ENCODE data around the gene CLDN14. TPM values are rescaled to one million over a fixed set of nuclear protein-coding genes. Genes with fewer than 3 reads are reported as not detected.

Gene CLDN14
- polyA plus RNA-seq, 3 donors = not detected

GRCh38 chr21:36512971-36513370, 33.0 kb upstream of the CLDN14 start:
- H3K4me3 ChIP-seq (replicated peaks in 1 of 3; ENCODE audit: low read depth in 2 of 3, low read length in 3 of 3) = no peak overlapping the region
- H3K4me1 ChIP-seq (ENCODE audit: control insufficient read depth in 1 of 2, insufficient read depth in 2 of 2, low read length in 2 of 2) = no peaks in the 10 kb centered on the region
- DNase-seq = no peak
- peaks cover 2 to 4% (median 4%) of the 10 kb centered on the region in 3 donors for H3K27me3 Mint-ChIP-seq (ENCODE audit: low read depth in 3 of 3)
- no peaks in the 10 kb centered on the region for H3K36me3 ChIP-seq (replicated peaks in 1 of 2; ENCODE audit: control insufficient read depth in 1 of 2, insufficient read depth in 2 of 2, low read length in 2 of 2)
- H3K4me2 ChIP-seq (replicated peaks; ENCODE audit: extremely low read depth, low read length, poor library complexity, severe bottlenecking) = no peak overlapping the region
- H3K27ac ChIP-seq (ENCODE audit: low read depth in 1 of 2, low read length in 2 of 2) = no peak overlapping the region
- 90% methylated on average over 2 of the region's 5 CpGs for WGBS (ENCODE audit: insufficient coverage)
- intact Hi-C loops (cut with micrococcal nuclease) = no loop called here
- H3K4me3 Mint-ChIP-seq = no peak overlapping the region
- no peaks in the 10 kb centered on the region for H3K36me3 Mint-ChIP-seq
- H3K27me3 ChIP-seq (ENCODE audit: control insufficient read depth in 2 of 2, insufficient read depth in 2 of 2, low read length in 2 of 2) = no peaks in the 10 kb centered on the region
- H3K9me3 Mint-ChIP-seq = peaks cover 0 to 1% (median 0%) of the 10 kb centered on the region in 7 donors
- H3K9ac ChIP-seq (ENCODE audit: insufficient read depth, low read length, poor library complexity, severe bottlenecking) = no peak overlapping the region
- TF ChIP-seq, protein P1, sequence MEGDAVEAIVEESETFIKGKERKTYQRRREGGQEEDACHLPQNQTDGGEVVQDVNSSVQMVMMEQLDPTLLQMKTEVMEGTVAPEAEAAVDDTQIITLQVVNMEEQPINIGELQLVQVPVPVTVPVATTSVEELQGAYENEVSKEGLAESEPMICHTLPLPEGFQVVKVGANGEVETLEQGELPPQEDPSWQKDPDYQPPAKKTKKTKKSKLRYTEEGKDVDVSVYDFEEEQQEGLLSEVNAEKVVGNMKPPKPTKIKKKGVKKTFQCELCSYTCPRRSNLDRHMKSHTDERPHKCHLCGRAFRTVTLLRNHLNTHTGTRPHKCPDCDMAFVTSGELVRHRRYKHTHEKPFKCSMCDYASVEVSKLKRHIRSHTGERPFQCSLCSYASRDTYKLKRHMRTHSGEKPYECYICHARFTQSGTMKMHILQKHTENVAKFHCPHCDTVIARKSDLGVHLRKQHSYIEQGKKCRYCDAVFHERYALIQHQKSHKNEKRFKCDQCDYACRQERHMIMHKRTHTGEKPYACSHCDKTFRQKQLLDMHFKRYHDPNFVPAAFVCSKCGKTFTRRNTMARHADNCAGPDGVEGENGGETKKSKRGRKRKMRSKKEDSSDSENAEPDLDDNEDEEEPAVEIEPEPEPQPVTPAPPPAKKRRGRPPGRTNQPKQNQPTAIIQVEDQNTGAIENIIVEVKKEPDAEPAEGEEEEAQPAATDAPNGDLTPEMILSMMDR (IDR thresholded peaks at IDR 0.05) = no peak
- no peaks in the 10 kb centered on the region for H4K20me1 ChIP-seq (ENCODE audit: insufficient read depth, low read length)
- H2AFZ ChIP-seq (ENCODE audit: insufficient read depth, low read depth, low read length, poor library complexity, severe bottlenecking) = no peak overlapping the region
- H3K79me2 ChIP-seq (ENCODE audit: insufficient read depth, low read length) = no peaks in the 10 kb centered on the region
- no peak overlapping the region for H3K27ac Mint-ChIP-seq
- H3K9me3 ChIP-seq (replicated peaks in 1 of 2; ENCODE audit: control insufficient read depth in 1 of 2, insufficient read depth in 1 of 2, low read length in 2 of 2) = no peaks in the 10 kb centered on the region
- H3K4me1 Mint-ChIP-seq = no peaks in the 10 kb centered on the region

DNA sequence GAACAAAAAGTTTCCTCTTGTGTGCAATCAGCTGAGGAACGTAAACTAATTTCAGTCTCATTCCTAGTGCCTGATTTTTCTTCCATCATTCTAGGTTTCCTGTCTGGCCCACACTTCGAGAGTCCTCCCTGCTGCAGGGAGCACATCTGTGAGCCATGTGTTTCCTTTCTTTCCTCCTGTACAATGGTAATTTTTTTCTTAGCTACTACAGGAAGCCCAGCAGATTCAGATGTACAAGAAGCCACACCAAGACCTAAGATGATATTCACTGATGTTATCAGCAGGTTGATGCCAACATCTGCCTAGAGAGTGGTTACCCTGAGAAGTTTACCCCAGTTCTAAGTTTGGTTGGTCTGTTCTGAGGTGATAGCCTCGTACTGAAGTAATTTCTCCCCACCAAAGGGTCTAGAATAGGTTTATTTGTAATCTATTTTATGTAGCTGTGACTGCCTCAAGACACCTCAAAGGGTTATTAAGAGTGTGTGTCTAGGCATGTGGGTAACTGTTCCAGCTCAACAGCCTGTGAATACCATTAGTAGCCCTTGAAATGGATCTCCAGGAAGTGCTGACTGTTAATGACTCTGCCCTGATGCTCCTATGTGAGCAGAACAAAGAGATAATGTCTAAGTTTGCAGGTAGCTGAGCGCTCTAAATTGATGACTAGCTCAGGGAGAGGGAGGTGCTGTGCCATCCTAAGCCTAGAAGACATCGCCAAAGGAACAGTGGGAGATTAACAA, 31.7 kb upstream of the CLDN14 start:
- Mint-ChIP-seq H3K4me3 (no peak overlapping the region), H3K27me3 (ENCODE audit: low read depth in 3 of 3) (peaks cover 2 to 4% (median 4%) of the 10 kb centered on the region in 3 donors), H3K36me3 (no peaks in the 10 kb centered on the region), H3K4me1 (no peaks in the 10 kb centered on the region), H3K27ac (no peak overlapping the region), H3K9me3 (no peaks in the 10 kb centered on the region)
- no peak overlapping the region for H2AFZ ChIP-seq (ENCODE audit: insufficient read depth, low read depth, low read length, poor library complexity, severe bottlenecking)
- H3K27ac ChIP-seq (ENCODE audit: low read depth in 1 of 2, low read length in 2 of 2) = no peak overlapping the region
- H3K4me2 ChIP-seq (replicated peaks; ENCODE audit: extremely low read depth, low read length, poor library complexity, severe bottlenecking) = no peak overlapping the region
- no peaks in the 10 kb centered on the region for H3K27me3 ChIP-seq (ENCODE audit: control insufficient read depth in 2 of 2, insufficient read depth in 2 of 2, low read length in 2 of 2)
- H3K9ac ChIP-seq (ENCODE audit: insufficient read depth, low read length, poor library complexity, severe bottlenecking) = no peak overlapping the region
- 90% methylated on average over 2 of the region's 5 CpGs for WGBS (ENCODE audit: insufficient coverage)
- intact Hi-C loops (cut with micrococcal nuclease) = no loop called here
- no peaks in the 10 kb centered on the region for H3K9me3 ChIP-seq (replicated peaks in 1 of 2; ENCODE audit: control insufficient read depth in 1 of 2, insufficient read depth in 1 of 2, low read length in 2 of 2)
- no peak overlapping the region for H3K4me3 ChIP-seq (replicated peaks in 1 of 3; ENCODE audit: low read depth in 2 of 3, low read length in 3 of 3)
- H3K79me2 ChIP-seq (ENCODE audit: insufficient read depth, low read length) = no peaks in the 10 kb centered on the region
- no peaks in the 10 kb centered on the region for H4K20me1 ChIP-seq (ENCODE audit: insufficient read depth, low read length)
- TF ChIP-seq, protein P1 (IDR thresholded peaks at IDR 0.05) = no peak
- H3K36me3 ChIP-seq (replicated peaks in 1 of 2; ENCODE audit: control insufficient read depth in 1 of 2, insufficient read depth in 2 of 2, low read length in 2 of 2) = no peaks in the 10 kb centered on the region
- no peaks in the 10 kb centered on the region for H3K4me1 ChIP-seq (ENCODE audit: control insufficient read depth in 1 of 2, insufficient read depth in 2 of 2, low read length in 2 of 2)
- no peak for DNase-seq
